GM18951 (cell line): ENCODE data around the gene ZNF304.

ENCODE experiments used
- POLR2A ChIP-seq: IDR thresholded peaks from 4 replicates; pipeline ENCODE4 v1.6.1; 2011; ENCODE audit warnings: mild to moderate bottlenecking; ENCODE audit not compliant: insufficient read length, insufficient read depth; ENCODE audit errors: extremely low read depth
- in situ Hi-C: fragments of 300-500 bp; cut with MboI; formaldehyde crosslinking; loops from one replicate; pipeline ENCODE4 v1.12.0; 2022; ENCODE audit warnings: low sequenced_read_pairs, mixed read lengths, inconsistent platforms; ENCODE audit not compliant: unreplicated experiment

ZNF304 gene

DNA sequence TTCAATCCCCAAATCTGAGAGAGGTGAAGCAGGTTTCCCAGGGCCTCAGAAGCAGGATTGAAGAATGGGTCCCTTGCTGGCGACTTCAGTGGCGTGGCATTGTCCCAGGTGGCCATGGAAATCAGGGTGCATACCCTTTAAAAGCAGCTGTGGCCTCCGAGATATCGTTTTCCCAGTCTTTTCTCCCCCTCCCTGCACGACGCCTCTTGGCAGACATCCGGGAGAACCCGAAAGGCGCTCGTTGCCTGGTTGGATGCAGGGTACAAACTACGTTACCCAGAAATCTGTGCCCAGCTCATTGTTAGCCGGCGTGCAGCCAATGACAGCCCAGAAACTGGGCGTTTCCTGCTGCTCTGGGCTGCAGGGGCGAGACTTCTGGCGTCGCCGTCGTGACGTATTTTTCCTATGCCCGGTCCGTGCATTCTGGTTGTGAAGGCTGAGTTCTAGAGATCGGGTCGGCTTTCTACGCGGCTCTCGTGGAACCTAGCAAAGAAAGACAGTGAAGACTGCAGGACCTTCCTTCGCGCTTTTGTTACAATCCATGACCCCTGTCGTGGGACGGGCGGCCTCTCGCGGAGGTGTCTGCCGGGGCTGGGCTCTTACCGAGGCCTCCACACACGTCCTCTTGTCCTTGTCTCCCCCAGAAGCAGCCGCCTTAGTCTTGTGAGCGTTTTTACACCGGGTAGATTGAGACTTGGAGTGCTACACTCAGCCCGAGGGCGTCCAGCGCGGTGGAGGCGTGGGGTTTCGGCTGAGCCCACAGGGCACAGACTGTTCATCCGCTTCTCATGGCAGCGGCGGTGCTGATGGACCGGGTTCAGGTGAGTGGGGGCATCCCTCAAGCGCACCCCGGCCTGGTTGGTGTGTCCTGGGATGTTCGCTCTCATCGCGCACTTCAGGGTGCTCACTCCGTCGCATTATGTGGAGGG, at the start of gene ZNF304:
TSS of gene ZNF304 (plus strand) at position 395 of the 929 bp plus-strand sequence. CDS start at position 789, 394 bp downstream.
- peak; percentile 63 for TF ChIP-seq POLR2A
- in situ Hi-C loops, result no loop called here

DNA sequence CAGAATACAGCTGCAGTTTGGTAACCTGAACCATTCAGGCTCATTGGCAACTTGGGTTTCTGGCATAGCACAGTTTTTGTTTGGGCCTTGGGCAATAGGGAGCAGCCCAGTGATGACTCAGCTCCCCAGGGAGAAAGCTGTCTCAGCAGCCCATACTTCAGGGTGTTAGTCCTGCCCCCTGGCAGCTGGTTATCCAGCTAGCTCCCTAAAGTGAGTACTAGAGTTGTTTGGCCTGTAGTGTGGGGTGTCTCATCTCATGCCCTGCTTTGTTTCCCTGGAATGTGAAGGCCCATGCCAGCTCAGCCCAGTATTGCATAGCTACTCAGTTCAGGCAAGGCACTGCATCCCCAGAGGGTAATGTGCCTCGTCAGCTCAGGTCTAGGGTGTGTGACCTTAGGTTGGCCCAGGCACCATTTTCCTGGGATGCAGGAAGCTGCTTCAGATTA, 49.0 kb upstream of the ZNF304 start:
- in situ Hi-C loops, result no loop called here
- no peak for TF ChIP-seq POLR2A

DNA sequence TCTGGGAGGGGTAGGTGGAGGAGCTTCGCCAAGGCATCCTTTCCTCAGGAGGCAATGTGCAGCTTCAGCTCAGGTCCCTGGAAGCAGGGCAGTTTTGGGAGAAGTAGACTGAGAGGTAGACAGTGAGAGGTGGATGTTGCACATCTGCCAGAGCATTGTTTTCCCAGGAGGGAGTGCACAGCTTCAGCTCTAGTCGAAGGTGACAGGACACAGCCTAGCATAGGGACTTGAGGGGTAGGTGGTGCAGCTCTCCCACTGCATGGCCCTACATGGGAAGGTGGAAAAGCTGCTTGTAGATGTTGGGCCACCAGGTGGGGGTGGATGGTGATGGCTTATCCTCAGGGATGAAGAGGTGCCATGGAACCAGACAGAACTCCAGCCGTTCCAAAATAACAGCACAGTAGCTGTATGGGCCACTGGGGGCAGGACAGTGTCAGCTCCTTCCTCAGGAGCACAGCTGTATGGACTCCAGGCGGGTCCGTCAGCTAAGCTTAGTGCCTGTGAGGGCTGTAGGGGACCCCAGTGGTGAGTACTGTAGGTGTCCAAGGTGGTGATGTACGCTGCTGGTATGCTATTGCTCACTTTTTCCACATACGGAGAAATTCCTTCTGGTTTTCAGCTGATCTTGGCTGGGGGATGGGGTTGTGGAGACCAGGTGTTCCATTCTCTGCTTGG, 48.2 kb upstream of the ZNF304 start:
- in situ Hi-C loops, result no loop called here
- TF ChIP-seq POLR2A, result no peak

DNA sequence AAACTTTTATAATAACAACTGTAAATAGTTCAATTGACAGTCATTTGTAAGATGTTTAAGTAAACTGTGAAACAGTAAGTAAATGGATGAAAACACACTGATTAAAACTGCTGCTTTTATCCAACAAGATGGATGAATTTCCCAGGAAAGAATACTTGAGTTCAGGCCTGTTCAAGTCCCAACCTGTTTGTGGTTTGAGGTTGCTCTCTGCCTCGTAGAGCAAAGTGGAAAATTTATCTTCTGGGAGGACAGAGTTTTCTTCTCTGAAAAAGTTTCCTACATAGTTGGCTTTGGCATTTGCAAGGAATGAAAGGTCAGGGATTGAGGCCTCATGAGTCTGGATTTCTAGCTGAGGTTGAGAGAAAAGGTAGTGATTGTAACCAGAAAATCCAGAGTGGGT, 46.0 kb upstream of the ZNF304 start:
- in situ Hi-C loops, result no loop called here
- no peak for TF ChIP-seq POLR2A

DNA sequence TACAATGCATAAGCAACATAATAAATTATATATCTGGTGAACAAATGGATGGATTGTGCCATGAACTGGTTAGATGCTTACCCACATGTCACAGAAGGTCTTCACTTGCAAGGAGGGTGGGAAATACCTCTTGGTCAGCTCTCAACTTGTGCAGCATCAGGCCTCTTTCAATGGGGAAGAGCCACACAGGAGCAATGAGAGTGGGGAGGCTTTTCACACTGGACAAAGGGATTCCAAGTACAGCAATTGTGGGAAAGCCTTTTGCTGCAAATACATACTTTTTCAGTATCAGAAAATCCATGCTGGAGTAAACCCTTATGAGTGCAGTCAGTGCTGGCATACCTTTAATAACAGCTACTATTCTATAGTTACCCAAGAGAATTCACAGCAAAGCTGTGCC, 42.6 kb upstream of the ZNF304 start:
- in situ Hi-C loops, result no loop called here
- TF ChIP-seq POLR2A, result no peak

DNA sequence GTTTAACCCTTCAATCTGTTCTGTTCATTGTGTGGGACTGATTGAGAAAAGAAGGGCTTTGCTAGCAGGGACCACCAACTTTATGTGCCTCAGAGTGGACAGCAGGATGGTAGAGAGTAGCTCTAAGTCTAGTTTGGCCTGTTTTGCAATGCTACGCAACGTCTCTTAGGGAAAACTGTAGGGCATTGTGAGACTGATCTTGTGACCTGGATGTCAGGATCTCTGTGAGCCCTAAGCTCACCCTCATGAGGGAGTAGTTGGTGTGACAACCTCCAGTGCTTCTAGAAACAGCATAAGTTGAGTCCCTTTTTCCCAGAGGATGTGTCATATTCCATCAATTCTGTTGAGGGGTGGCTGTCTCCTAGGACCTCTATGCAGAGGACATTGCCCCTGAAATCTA, 40.3 kb upstream of the ZNF304 start:
- TF ChIP-seq POLR2A, result no peak
- in situ Hi-C loops, result no loop called here

DNA sequence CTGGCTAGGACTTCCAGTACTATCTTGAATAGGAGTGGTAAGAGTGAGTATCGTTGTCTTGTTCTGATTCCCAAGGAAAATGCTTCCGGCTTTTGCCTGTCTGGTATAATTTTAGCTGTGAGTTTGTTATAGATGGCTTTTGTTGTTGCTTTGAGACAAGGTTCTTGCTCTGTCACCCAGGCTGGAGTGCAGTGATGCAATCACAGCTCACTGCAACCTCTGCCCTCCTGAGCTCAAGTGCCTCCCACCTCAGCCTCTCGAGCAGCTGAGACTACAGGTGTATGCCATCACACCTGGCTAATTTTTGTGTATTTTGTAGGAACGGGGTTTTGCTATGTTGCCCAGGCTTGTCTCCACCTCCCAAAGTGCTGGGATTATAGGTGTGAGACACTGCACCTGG, 36.9 kb upstream of the ZNF304 start:
- no peak for TF ChIP-seq POLR2A
- in situ Hi-C loops, result no loop called here

DNA sequence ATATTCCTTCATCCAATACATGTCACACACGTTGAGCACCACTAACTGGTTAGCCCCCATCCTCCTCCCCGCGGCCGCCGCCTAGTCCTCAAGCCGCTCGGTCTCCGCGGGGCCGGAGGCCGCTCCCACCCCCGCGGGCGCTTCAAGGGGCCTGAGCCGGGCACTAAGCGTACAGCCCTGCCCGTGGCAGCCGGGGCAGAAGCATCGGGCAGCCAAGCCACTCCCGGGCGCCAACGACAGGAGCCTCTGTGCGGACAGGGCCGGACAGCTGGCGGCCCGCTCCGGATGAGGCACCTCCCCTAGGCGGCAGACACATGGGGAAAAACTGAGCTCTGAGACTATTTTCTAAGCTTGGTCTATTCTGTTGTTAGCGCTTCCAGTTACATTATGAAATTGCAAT, 33.6 kb upstream of the ZNF304 start:
- no peak for TF ChIP-seq POLR2A
- in situ Hi-C loops, result no loop called here

DNA sequence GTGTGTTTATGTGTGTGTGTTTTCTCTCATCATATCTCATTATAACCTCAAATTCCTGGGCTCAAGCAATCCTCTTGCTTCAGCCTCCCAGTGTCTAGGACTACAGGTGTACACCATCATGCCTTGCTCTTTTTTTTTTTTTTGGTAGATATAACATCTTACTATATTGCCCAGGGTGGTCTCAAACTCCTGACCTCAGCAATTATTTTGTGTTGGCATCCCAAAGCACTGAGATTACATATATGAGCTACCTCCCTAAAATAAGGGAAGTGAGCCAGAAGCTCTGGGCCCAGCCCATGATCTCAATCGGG, 31.2 kb upstream of the ZNF304 start:
- no peak for TF ChIP-seq POLR2A
- in situ Hi-C loops, result no loop called here

DNA sequence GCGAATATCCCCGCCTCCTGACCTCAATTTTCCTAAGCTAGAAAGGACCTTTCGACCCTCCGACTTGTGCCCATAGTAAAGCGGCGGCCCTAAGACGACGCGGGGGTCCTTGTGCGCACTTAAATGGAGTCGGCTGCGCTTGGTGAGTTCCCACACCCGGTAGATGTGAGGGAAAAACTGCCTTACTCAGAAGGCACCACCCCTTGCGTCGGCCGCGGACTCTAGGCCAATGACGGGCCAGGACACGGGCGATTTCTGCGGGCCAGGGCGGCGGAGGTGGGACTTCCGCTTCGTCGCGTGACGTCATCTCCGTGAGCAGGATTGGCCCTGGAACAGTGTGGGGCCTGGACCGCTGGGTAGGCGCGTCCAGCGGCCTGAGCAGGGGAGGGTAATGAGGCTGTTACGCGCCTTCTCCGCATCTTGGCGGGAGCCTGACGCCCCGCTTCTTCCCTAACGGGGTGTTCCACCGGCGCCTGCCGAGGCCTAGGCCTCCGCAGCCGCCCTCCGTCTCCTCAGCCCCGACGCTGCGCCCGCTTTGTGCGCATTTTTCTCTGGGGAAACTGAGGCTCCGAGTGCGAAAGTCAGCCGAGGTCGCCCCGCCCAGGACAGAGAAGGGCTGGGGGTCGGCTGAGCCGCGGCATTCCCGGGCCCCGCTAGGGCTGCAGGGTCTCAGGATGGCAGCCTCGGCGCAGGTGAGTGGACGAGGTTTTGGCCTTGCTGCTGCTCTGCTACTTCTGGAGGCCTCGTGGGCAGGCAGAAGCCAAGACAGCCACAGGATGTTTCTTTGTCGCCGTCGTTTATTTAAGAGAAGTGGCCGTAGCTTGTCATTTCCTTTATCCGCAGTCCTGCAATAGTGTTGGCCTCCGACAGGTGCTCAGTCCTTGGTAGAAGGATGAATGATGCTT, 30.6 kb upstream of the ZNF304 start, which contains the start of gene ZNF543:
TSS of gene ZNF543 (plus strand) at position 293 of the 905 bp plus-strand sequence. CDS start at position 675, 382 bp downstream.
- peak; percentile 82 for TF ChIP-seq POLR2A
- in situ Hi-C loops, result no loop called here

DNA sequence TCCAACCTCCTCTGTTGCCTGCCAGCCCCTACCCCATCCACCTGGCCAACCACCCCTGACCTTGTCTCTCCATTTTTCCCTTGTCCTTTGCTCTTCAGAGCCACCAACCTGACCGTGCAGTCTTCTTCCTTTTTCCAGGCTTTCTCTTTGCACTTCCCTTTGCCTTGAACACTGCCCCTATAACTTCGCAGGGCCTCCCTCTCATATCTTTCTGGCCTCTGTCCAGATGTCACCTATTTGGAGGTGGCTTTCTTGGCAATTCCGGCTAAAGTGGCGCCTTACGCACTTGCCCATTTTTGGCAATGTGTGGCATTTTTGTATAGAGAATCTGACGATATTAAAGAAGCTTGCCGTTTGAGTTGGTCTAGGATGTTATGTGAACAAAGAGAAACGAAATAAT, 30.0 kb upstream of the ZNF304 start:
- in situ Hi-C loops, result no loop called here
- TF ChIP-seq POLR2A, result no peak

DNA sequence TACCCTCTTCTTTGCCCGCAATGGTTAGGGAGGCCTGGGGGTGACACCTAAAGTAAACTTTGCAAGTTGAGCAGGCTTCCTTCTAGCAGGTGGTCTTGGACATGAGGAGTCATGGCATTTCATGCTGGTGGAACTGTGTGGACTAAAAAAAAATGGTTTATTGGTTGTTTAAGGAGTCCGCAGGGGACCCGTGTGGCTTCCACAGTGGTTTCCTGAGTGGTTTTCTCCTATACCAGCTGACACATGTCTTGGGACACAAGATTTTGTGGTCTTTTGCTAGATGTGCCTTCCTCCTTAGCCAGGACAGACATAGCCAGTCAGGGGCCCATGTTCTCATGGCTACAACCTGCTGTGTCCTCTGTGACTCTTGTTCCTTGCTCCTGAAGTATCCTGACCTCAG, 29.3 kb upstream of the ZNF304 start:
- in situ Hi-C loops, result no loop called here
- TF ChIP-seq POLR2A, result no peak

DNA sequence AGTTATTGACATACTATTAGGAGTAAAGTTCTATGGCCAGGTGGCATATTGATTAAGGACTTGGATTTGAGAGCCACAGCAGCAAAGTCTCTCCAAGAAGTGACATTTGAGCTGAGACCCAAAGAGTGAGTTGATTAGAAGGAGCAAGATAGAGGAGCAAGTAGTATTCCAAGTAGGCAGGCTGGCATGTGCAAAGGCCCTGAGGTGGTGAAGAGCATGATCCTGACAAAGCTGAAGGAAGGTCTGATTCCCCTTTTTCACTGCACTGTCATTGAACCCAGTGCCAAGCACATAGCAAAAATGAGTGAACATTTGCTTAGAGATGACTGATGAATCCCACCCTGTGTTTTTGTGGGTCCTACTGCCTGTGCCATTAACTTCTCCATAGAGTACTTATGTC, 26.1 kb upstream of the ZNF304 start:
- no peak for TF ChIP-seq POLR2A
- in situ Hi-C loops, result no loop called here
